HG02623 (cell line): Measurements from ENCODE around the gene MRPS24.
"Not testable (repeated sequence)": the region's sequence is repeated elsewhere in the genome, so short reads cannot be mapped to it uniquely, and the experiment has no call there.

Experiments
- ATAC-seq: cut with Tn5 transposase; IDR thresholded peaks from one replicate; pipeline ENCODE4 v1.9.1; 2021; ENCODE audit warnings: moderate library complexity; ENCODE audit not compliant: unreplicated experiment

MRPS24 gene

GRCh38 chr7:43843296-43843695 lies 26.0 kb downstream of the MRPS24 start:
- no peak for ATAC-seq

- ATAC-seq, result no peak
These were observed 31.1 kb downstream of the MRPS24 start for GRCh38 chr7:43838201-43838658.

DNA sequence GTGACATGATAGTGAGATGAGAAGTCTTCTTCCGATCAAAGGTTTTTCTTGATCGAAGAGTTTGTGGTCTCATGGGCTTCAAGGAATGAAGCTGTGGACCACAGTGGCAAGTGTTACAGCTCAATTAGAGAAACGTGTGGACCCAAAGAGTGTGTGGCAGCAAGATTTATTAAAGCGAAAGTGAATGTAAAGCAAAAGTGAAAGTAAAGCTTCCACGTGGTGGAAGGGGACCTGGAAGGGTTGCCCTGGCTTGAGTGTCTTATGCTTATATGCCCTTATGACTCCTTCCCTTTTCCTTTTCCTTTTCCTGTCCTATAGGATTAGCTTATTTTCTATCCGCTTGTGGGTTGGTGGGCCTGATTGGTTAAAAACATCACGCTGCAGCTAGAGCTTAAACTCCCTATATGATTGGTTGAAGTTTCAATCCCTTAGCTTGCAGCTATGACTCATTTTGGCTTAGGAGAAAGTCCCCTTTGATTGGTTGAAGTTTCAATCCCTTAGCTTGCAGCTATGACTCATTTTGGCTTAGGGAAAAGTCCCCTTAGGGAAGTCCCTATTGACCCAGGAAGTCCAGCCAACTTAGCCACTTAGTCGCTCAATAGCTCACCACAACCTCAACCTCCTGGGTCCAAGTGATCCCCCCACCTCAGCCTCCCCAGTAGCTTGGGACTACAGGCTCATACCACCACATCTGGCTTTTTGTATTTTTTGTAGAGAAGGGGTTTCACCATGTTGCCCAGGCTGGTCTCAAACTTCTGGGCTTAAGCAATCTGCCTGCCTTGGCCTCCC lies 34.7 kb downstream of the MRPS24 start:
- ATAC-seq, result no peak

- ATAC-seq, result not testable (repeated sequence)
These were observed 38.4 kb downstream of the MRPS24 start for GRCh38 chr7:43830917-43831316.

DNA sequence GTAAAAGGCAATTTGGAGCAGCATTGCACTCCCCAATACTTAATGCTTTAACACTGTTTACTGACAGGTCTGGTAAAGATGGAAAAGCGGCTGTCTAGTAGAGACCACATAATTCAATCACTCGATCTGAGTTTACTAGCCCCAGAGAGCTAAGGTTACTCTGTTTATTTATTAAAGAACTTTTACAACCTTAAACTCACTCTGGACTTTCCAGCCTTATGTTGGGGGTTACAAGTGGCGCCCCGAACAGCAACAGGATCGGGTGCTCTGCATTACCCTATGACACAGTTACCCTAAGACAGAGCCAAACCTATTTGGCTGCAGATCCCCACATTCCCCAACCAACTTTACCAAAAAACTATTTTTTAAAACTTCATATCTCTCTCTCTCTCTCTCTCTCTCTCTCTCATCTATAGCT lies 43.9 kb downstream of the MRPS24 start:
- ATAC-seq, result no peak

DNA sequence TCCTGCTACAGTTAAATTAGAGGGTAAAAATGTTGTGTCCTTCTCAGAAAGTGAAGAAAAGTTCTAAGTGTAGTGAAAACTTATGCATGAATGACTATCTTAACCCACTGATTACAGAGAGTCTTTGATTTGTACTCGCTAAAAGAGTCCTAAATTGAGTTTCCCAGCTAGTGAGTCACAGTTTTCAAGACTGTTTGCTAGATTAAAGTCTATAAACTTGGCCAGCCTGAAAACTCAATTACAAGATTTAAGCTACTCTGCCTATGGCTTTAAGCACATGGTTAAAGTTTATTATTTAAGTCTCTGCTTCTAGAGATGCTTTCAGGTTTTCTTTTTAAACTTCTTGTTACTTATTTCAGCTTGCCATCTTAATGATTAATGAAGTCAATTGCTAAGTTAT lies 44.4 kb downstream of the MRPS24 start:
- no peak for ATAC-seq

DNA sequence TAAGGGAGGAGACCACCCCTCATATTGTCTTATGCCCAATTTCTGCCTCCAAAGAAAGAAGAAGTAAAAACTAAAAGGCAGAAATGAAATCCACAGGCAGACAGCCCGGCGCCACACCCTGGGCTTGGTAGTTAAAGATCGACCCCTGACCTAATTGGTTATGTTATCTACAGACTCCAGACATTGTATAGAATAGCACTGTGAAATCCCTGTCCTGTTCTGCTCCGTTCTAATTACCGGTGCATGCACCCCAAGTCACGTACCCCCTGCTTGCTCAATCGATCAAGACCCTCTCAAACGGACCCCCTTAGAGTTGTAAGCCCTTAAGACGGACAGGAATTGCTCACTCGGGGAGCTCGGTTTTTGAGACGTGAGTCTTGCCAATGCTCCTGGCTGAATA lies 44.8 kb downstream of the MRPS24 start:
- not testable (repeated sequence) for ATAC-seq

DNA sequence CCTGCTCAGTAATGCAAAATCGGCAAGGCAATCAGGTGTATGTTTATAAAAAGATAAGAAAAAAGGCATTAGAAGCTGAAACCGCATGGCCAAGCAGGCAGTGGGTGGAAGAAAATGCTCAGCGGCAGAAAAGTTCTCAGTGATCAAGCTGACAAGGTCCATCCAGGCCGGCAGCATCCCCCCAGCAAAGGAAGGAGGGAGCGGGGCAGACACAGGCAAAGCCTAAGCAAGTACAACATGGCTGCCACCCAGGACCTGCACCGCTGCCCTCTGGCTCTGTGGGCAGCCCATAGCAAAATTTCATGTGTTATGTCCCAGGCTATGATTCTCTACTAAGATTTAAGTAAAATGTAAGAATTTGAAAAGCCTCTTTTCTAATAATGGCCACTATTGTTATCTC lies 45.4 kb downstream of the MRPS24 start:
- ATAC-seq, result no peak

- not testable (repeated sequence) for ATAC-seq
These were observed 45.9 kb downstream of the MRPS24 start for GRCh38 chr7:43823425-43823824.
